ENCODE measurements around the gene MAP7D3.

DNA sequence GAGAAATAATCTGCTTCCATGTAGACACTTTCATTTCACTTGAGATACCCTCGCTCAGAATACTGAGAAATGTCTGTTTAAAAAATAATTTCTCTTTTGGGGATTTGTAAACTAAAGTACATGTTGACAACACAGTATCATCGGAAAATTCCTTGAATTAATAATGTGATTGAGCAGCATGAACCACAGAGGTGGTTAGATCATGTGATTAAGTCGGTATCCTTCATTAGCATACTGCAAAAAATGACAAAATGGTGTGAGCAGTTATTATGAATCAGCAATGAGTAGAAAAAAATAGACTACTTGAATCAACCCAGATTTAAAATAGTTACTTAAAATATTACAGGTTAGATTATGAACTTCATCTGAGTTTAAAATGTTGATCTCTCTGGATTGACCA lies 14.1 kb downstream of the MAP7D3 start:
- TF ChIP-seq, protein P1, sequence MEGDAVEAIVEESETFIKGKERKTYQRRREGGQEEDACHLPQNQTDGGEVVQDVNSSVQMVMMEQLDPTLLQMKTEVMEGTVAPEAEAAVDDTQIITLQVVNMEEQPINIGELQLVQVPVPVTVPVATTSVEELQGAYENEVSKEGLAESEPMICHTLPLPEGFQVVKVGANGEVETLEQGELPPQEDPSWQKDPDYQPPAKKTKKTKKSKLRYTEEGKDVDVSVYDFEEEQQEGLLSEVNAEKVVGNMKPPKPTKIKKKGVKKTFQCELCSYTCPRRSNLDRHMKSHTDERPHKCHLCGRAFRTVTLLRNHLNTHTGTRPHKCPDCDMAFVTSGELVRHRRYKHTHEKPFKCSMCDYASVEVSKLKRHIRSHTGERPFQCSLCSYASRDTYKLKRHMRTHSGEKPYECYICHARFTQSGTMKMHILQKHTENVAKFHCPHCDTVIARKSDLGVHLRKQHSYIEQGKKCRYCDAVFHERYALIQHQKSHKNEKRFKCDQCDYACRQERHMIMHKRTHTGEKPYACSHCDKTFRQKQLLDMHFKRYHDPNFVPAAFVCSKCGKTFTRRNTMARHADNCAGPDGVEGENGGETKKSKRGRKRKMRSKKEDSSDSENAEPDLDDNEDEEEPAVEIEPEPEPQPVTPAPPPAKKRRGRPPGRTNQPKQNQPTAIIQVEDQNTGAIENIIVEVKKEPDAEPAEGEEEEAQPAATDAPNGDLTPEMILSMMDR (IDR thresholded peaks at IDR 0.05 in 4 of 5, conservative IDR thresholded peaks at IDR 0.05 in 1 of 5): no peak
- TF ChIP-seq POLR2A (IDR thresholded peaks at IDR 0.05): no peak

Measured in gastrocnemius medialis (tissue), 4 donors.